Measurements from ENCODE around the gene VOPP1.

GRCh38 chr7:55587687-55588378 lies 15.5 kb upstream of the VOPP1 start:
- TF ChIP-seq ZNF274 (IDR thresholded peaks at IDR 0.05; ENCODE audit: low read depth, low read length), result no peak
- no peak for TF ChIP-seq POLR2A (IDR thresholded peaks at IDR 0.05; ENCODE audit: borderline replicate concordance, extremely low read depth, insufficient read depth, insufficient read length)
- TF ChIP-seq, protein P1, sequence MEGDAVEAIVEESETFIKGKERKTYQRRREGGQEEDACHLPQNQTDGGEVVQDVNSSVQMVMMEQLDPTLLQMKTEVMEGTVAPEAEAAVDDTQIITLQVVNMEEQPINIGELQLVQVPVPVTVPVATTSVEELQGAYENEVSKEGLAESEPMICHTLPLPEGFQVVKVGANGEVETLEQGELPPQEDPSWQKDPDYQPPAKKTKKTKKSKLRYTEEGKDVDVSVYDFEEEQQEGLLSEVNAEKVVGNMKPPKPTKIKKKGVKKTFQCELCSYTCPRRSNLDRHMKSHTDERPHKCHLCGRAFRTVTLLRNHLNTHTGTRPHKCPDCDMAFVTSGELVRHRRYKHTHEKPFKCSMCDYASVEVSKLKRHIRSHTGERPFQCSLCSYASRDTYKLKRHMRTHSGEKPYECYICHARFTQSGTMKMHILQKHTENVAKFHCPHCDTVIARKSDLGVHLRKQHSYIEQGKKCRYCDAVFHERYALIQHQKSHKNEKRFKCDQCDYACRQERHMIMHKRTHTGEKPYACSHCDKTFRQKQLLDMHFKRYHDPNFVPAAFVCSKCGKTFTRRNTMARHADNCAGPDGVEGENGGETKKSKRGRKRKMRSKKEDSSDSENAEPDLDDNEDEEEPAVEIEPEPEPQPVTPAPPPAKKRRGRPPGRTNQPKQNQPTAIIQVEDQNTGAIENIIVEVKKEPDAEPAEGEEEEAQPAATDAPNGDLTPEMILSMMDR (IDR thresholded peaks at IDR 0.05 in 2 of 3, conservative IDR thresholded peaks at IDR 0.05 in 1 of 3; ENCODE audit: borderline replicate concordance in 1 of 3, insufficient read depth in 1 of 3, low read depth in 2 of 3, low read length in 2 of 3), result no peak
- no peak for TF ChIP-seq ZFX (IDR thresholded peaks at IDR 0.05)
- no peak for TF ChIP-seq CEBPB (IDR thresholded peaks at IDR 0.05; ENCODE audit: low read depth)
- no peak for TF ChIP-seq RAD21 (IDR thresholded peaks at IDR 0.05; ENCODE audit: low read depth)
- TF ChIP-seq, protein P2, sequence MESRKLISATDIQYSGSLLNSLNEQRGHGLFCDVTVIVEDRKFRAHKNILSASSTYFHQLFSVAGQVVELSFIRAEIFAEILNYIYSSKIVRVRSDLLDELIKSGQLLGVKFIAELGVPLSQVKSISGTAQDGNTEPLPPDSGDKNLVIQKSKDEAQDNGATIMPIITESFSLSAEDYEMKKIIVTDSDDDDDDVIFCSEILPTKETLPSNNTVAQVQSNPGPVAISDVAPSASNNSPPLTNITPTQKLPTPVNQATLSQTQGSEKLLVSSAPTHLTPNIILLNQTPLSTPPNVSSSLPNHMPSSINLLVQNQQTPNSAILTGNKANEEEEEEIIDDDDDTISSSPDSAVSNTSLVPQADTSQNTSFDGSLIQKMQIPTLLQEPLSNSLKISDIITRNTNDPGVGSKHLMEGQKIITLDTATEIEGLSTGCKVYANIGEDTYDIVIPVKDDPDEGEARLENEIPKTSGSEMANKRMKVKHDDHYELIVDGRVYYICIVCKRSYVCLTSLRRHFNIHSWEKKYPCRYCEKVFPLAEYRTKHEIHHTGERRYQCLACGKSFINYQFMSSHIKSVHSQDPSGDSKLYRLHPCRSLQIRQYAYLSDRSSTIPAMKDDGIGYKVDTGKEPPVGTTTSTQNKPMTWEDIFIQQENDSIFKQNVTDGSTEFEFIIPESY (IDR thresholded peaks at IDR 0.05; ENCODE audit: extremely low read depth, insufficient replicate concordance, low read length), result no peak
- no peak for TF ChIP-seq FOSL1 (IDR thresholded peaks at IDR 0.05; ENCODE audit: low read depth)
- TF ChIP-seq EZH2 (IDR thresholded peaks at IDR 0.05), result no peak

All from HCT116 (cell line).